Sigmoid colon (tissue), 4 donors: ENCODE data around the gene MRPL20.

Experiments
- CTCF ChIP-seq, 4 experiments: fragments of 450-650 bp in 3 of 4; fragments of 200-600 bp in 1 of 4; IDR thresholded peaks; one replicate each; pipeline ENCODE4 v1.5.1; 2016 to 2019; ENCODE audit warnings: antibody characterized with exemption in 4 of 4, mild to moderate bottlenecking in 3 of 4, moderate library complexity in 2 of 4
- EP300 ChIP-seq, 4 donors: sonication (generic); formaldehyde crosslinking; IDR thresholded peaks; one replicate each; pipeline ENCODE4 v1.6.1; 2017; ENCODE audit warnings: antibody characterized with exemption in 4 of 4
- POLR2A ChIP-seq, 2 donors: fragments of 450-650 bp; IDR thresholded peaks; one replicate each; pipeline ENCODE4 v1.6.1; 2016; ENCODE audit warnings: antibody characterized with exemption in 2 of 2, mild to moderate bottlenecking in 2 of 2, moderate library complexity in 2 of 2
- POLR2AphosphoS5 ChIP-seq, 4 donors: sonication (generic); formaldehyde crosslinking; IDR thresholded peaks; one replicate each; pipeline ENCODE4 v1.6.1; 2017; ENCODE audit warnings: antibody characterized with exemption in 4 of 4

- TF ChIP-seq CTCF (IDR thresholded peaks at IDR 0.05) = no peak
- TF ChIP-seq POLR2A (IDR thresholded peaks at IDR 0.05) = peak; percentile 51 to 80
- no peak for TF ChIP-seq EP300 (IDR thresholded peaks at IDR 0.05)
- peak; percentile 87 to 96 (median 94) for TF ChIP-seq POLR2AphosphoS5 (IDR thresholded peaks at IDR 0.05)
These were observed at the start of gene MRPL20 for GRCh38 chr1:1406821-1407635.
